SK-N-SH treated with all-trans-retinoic acid at 6 μM for 48 hours (cell line): Measurements from ENCODE around the gene CD207.

Experiments
- ARNTL ChIP-seq: fragments of 450-650 bp; formaldehyde crosslinking; IDR thresholded peaks from 2 replicates; pipeline ENCODE4 v1.5.0; 2020; ENCODE audit warnings: low read depth, mild to moderate bottlenecking, moderate library complexity, borderline replicate concordance
- CSRNP3 ChIP-seq: fragments of 250-450 bp; sonication (Bioruptor Pico); IDR thresholded peaks from 2 replicates; pipeline ENCODE4 v1.5.1; 2021; ENCODE audit warnings: mild to moderate bottlenecking, moderate library complexity
- OSR1 ChIP-seq: fragments of 250-450 bp; sonication (Bioruptor Pico); IDR thresholded peaks from 2 replicates; pipeline ENCODE4 v1.8.0; 2022; ENCODE audit warnings: moderate library complexity, mild to moderate bottlenecking, inconsistent platforms
- PATZ1 ChIP-seq: fragments of 250-450 bp; sonication (Bioruptor Pico); IDR thresholded peaks from 2 replicates; pipeline ENCODE4 v1.8.0; 2020; ENCODE audit warnings: mild to moderate bottlenecking, moderate library complexity, borderline replicate concordance
- RARB ChIP-seq: fragments of 250-450 bp; sonication (Bioruptor Pico); IDR thresholded peaks from 2 replicates; pipeline ENCODE4 v1.8.0; 2021; ENCODE audit warnings: mild to moderate bottlenecking, moderate library complexity
- ZFP30 ChIP-seq: fragments of 450-650 bp; formaldehyde crosslinking; IDR thresholded peaks from 2 replicates; pipeline ENCODE4 v1.5.0; 2022; ENCODE audit warnings: mild to moderate bottlenecking, moderate library complexity
- ZNF70 ChIP-seq: fragments of 450-650 bp; formaldehyde crosslinking; IDR thresholded peaks from 2 replicates; pipeline ENCODE4 v1.5.0; 2020; ENCODE audit warnings: mild to moderate bottlenecking, moderate library complexity
- ZNF8 ChIP-seq: fragments of 450-650 bp; formaldehyde crosslinking; IDR thresholded peaks from 2 replicates; pipeline ENCODE4 v1.5.0; 2020; ENCODE audit warnings: mild to moderate bottlenecking, moderate library complexity

- TF ChIP-seq CSRNP3 (CRISPR knock-in tag) (no peak), ZNF8 (CRISPR knock-in tag) (no peak), ZFP30 (no peak), RARB (CRISPR knock-in tag) (no peak), ARNTL (no peak), PATZ1 (CRISPR knock-in tag) (no peak), ZNF70 (no peak), OSR1 (no peak)
Measured at GRCh38 chr2:70795164-70795995, 40.2 kb downstream of the CD207 start.
